Stimulated activated CD4-positive, alpha-beta T cell treated with anti-CD3 and anti-CD28 coated beads, Interleukin-1b, Interleukin-23, amount 100 ng/mL, for 4 hours (primary cell): ENCODE results near the gene GLI2.

Experiments
- DNase-seq, 2 donors: peaks; one replicate each; pipeline ENCODE4 v3.0.0-alpha.2; 2020; ENCODE audit warnings: low read depth in 2 of 2

The GLI2 gene

DNA sequence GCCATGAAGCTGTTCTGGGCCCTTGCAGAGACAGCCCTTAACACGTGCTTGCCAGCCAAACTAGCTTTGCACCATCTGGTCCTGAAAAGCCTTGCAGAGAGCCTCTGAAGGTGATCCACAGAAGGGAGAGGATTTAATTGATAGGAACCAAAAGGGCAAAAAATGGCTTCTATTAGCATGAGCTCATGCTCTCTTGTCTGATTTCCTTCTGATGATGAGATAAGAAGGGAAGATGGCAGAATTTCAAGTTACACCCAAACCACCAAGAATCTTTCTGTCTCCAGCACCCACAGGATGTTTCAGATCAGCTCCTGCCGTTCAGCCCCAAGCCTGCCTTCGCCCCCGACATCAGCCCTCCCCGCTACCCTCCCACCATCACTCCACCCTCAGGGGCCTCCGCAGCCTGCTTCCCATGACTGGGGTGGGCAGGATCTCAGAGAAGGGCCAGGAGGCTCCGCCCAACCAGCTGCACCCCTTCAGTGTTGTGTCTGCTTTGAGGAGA, 23.4 kb upstream of the GLI2 start:
- DNase-seq: no peak

DNA sequence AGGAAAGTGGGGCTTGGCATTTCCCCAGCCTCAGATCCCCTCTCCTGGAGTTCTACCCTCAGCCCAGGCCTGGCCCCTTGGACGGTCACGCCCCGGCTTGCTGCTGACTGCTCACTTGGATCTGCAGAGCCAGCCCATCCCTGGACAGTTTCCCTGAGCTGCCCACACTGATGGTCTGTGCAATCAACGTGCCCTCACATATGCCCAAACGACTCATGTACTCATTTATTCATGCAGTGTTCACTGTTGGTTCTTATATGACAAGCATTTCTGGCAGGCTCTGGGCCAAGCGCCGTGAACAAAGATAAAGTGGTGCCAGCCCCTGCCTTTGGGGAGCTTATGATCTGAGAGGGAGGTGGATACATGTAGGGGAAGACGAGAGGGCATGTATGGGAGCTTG, 20.3 kb upstream of the GLI2 start:
- DNase-seq: no peak

DNA sequence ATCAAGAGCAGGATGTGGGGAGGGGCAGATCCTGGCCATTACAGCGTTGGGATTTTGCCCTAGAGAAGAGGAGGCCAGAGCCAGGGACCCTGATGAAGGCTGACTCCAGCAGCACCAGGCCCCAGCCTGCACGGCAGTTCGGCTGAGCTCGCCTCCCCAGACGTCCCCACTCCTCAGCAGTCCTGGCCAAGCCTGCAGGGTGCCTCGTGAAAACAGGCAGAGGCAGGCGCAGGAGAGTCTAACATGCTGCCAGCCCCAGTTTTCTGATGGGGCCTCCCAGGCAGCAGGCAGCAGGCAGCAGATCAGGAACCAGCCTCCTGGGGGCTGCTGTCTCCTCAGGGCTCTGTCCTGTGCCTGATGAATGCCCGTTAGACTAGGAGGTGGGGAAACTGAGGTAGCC, 19.7 kb upstream of the GLI2 start:
- DNase-seq: no peak

DNA sequence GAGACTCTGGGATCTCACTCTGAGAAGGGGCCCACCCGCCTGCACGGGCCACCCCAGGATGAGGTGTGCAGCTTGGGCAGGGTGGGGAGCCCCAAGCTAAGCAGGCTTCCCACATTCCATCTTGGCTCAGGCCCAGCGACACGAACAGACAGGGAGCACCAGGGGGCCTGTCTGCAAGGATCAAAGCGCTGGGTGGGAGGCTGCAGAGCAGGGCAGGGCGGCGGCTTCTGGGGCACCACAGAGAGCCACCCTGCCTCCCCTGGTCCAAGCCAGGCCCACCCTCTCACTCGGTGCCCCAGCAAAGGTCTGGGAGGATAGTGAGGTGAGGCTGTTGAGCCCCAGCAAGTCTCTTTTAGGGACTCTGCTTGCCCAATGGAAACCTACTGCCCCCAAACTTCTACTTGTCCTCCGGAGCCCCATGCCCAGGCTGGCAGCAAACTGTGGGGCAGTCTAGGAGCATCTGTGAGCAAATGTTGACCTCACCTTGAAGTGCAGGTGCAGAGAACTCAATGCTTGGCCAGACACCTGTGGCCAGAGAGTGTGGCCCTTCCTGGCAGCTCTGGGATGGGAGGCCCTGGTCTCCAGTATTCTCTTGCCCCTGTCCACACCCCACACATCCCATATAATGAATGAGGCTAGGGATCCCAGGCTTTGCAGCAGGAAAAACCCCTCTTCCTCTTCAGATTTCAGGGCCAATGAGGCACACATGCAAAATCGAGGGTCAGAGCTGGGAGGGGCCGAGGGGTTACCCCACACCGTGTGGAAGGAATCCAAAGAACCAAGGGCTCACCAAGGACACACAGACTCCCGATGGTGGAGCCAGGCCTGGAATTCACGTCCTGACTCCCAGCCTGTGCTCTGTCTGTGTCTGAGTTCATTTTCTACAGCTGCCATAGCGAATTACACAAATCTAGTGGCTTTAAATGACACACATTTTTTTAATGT, 18.8 kb upstream of the GLI2 start:
- no peak for DNase-seq

DNA sequence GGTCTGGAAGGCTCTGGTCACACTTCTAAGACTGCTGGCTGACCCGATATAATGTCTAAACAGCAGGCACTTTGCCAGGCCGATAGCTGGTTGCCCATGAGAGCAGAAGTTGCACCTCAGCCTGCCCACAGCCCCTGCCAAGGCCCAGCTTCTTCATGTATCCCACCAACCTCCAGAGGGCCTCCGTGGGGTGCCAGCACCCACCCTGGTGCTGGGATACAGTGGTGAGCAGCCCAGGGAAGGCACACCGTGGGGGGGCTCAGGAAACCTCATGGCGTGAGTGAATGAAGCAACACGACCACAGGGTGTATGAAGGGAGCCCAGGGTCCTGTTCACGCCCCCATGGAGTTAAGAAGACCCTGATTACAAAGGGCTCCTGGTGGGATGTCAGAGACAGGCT, 16.2 kb upstream of the GLI2 start:
- DNase-seq: no peak

DNA sequence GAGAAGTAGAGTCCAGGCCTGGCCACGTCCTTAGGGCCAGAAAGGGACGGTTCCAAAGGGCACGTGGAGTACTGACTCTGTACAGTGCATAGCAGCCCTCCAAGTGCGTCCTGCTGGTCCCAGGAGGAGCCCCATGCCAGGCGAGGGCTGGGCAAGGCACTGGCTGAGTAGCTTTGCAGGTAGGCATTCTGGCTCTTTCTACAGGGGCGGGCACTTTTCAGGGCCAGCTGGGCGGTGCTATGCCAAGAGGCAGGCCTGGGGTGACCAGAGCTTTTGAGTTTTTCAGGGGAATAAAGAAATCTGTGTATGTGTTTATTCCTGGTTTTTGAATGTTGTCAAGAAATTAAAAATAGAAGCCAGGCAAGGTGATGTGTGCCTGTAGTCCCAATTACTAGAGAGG, 15.4 kb upstream of the GLI2 start:
- DNase-seq: no peak

DNA sequence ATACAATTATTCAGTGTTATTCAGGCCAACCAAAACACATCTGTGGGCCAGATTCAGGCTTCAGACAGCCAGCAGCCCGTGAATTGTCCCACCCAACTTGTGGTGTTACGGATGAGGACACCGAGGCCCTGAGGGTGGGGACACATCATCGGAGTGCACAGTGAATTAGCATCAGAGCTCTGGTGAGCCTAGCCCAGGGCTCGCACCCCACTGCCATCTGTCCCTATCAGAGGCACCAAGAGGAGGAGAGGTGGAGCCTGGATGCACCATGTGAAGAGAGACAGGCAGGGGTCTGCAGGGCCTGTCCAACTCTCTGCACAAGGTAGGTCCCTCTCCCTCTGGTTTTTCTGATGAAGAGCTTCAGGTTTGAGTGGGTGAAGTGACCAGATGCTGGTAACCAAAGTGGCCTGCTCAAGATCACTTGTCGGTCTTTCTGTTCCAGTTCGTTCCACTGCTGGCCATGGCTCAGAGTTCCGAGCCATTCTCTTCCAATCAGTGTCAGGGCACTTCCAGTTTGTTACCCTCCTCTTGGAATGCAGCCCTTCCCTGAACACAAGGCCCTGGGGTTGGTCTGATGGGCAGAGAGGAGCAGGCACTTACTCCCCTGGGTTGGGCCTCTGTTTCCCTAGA, 14.8 kb upstream of the GLI2 start:
- no peak for DNase-seq

DNA sequence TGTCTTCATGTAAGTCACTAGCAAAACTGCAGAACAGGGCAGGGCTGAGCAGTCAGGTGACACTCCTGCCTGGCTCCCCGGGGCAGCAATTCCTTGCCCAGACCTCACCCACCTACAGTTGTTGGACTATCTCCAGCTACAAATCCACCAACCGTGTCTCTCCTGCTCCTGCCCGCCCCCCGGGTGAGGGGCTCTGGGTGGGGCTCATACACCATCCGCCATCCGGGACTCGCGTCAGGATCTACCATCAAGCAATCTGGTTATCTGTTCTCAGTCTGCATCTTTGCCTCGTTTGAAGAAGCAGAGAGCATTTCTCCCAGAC, 13.5 kb upstream of the GLI2 start:
- no peak for DNase-seq

DNA sequence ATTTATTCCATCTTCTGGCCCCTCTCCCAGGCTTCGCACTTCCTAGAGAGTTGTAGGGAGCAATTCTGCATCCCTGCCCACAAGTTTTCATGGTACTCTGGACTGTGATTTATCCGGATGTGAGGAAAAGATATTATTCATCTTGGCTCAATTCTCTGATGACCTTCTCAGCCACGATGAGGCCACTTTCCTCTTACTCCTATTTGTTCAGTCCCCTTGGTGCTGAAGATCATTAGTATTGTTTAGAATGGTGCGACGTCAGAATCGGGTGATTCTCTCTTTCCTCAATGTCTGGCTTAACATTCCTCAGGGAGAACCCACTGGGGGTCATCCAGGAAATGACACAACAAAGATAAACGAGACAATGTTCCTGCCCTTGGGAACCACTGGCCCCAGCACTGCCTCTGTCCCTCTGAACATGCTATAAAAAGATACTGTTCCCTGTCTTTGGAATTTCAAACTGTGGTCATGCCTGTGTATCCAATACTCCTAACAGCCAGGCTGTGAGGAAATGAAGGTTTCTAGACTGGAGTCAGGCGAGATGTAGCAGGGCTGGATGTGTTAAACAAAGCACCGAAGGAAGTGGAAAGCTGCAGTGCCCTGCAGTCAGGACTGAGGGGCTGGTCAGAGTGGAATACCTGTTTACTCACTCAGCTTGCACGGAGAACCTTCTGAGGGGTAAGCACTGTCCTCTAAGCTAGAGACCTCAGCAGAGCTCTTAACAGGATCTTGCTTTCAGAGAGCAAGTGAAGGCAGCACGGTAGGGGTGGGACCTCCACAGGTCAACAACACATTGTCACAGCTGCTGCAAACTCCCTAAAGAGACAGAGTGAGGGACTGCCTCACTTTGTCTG, 12.9 kb upstream of the GLI2 start:
- no peak for DNase-seq

DNA sequence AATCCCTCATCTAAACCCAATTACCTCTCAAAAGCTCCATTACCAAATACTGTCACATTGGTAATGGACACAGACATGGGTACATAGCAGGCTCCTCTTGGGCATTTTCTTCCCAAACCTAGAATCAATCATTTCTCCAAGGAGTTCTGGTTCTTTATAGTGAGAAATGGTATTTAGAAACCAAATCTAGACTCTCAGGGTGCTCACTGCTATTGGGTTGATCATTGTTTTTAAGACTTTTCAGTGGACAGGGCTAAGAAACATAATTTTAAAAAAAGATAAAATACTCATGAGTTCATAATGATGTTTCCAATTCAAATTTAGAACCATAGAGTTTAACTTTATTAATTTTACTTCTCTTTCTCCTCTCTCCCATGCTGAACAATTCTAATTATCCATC, 9.4 kb upstream of the GLI2 start:
- no peak for DNase-seq

DNA sequence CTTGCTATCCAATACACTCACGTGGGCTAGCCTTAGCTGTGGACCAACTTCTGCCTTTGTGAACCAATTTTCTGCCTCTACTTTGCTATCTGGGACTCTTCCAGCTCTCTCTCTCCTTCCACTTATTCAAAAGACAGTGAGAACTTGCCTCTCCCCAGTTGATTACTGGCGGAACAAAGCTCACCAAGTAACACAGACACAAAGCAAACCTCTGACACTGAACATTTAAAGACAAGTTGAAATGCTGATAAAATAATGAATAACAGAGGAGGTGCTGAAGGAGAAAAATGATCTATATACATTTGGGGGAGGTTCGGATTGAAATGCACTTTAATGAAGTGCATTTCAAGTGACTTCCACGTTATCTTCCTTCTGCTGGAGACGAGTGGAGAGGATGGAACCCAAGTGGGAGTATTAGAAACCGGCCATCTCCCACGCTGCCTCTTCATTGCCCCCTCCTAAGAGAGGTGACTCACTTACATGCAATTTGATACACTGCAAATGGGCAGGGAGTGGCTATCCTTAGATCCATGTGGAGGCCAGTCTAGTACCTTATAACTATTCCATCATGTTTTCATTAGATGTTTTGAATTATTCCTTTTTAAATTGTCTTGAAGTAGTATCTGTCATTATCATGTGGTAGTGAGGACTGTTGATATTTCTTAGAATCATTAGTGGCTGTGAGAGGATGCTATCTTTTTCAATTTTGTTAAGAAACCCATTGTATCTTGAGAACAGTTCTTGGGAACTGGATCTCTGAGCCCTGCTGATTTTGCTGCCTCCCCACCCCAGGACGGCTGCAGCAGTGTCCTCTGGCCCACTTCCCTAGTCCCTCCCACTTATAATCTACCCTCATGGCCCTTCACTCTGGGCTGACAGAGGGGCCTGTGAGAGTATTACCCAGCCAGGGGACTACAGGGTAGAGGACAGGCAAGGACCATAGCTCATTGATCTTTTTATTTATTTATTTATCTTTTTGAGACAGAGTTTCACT, 6.0 kb upstream of the GLI2 start:
- DNase-seq: no peak

DNA sequence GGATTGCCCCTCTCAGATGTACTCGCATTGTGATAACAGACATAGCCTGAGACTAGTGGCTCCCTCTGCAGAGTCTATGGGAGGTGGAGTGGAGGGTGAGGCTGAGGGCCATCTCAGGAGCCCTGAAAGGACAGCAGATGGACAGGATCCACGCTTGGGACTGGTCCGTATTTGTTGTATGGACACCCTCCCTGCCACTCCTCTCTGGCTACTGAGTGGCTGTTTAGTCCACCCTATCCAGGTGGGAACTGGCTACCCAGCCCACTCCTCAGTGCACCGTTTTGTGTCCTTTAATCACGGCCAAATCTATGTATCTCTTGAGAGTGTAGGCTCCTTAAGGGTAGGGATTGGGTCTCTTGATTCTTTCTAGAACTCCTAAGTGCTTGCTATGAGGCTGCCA, 4.5 kb upstream of the GLI2 start:
- DNase-seq: no peak

DNA sequence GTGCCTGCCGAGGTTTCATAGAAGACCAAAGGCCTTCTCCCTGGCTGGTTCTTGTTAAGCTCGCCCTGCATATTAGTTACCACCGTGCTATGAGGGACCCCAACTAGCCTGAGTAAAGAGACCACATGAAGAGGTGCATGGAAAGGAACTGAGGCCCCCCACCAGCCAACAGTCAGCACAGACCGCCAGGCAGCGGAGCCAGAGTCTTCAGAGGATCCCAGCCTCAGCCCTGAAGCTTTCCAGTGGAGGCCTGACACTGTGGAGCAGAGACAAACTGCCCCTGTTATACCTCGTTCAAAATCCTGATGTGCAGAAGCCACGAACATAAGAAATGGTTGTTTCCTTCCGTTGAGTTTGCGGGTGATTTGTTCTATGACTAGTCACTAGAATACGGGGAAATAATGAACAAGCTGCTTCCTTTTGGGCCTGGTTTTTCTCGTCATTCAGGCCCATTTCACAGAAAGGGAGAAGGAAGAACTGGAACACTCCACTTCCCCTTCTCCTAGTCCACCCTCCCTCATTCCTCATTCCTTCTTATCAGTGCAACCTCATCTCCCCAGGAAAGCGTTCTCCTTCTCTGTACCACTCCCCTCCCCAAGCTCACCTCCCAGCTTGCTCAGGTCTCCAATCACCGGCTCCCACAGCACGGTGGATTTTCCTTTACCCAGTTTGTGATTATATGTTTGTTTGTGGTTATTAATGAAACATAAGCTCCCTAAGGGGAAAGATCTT, 3.0 kb upstream of the GLI2 start:
- DNase-seq: no peak

DNA sequence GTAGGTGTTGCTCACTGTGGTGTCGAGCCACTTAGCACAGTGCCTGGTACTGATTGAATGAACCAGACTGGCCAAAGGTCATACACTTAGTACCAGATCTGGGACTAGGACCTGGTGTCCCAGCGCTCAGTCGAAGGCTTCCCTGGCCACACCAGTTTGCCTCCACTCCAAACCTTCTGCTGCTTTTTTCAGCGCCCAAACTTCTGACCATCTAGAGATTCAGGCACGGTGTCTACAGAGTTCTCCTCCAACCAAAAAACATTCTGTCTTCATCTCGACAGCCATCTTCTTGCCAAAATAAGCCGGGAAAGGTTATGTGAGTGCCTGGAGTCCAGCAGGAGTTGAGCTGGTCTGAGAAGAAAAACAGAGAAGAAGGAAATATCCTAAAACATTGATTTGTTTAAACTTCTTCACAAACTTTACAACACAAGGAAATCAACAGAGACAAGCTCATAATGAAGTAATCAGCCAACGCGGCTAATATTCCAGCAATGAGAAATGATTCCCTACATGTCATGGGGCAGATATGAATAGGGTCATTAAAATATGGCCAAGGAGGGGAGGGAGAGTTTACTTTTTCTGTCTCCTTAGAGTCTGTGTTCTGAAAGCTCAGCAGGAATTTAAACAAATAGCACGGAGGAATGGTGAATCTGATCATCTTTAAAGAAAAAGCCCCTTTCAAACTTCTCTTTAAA, 2.3 kb upstream of the GLI2 start:
- no peak for DNase-seq

DNA sequence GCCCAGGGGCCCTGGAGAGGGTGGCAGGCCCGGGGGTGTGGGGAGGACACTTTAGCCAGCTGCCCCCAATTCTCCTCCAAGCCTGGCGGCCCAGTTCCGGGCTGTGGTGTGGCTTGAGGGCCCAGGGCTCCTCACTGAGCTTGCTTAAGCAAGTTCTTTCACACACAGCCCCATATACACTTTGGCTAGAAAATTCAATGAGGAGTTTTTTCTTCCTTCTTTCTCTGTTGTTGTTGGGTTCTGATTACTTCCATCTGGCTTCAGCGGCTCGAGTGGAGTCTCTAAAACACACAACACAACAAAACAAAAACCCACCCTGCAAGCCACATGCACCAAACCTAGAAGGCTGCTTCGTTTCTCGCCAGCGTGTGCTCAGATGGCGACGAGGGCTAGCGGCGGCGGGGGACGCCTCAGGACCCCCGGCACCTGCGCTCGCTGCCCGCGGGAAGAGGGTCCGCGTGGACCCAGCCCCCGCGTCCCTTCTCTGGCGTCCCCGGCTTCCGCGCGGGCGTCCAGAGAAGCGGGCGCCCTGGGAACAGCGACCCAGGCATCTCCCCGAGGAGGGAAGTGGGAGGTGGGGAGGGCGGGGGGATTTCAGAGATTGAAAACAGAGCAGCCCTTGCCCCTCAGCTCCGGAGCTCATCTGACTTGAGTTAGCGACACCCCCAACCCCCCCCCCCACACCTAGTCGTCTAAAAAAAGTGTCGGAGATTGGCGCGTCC, 577 bp upstream of the GLI2 start:
- no peak for DNase-seq

DNA sequence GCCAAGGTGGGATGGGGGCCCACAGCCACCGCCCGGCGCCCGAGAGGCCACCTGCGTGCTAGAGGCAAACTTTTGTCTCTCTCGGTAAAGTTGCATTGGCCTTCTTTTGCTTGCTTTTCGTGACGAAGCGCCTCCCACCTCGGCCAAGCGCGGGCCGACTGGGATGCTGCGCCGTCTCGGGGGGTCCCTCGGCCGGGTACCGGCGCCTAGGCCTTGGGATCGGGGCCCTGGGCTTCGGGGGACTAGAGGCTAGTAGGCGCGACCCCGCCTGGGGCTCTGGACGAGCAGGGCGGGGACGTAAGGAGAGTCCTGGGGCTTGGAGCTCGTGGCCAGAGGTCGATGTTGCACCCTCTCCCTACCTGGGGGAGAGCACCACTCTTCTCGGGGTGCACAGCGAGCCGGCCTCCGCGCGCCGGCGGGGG, 545 bp downstream of the GLI2 start:
- DNase-seq: no peak

DNA sequence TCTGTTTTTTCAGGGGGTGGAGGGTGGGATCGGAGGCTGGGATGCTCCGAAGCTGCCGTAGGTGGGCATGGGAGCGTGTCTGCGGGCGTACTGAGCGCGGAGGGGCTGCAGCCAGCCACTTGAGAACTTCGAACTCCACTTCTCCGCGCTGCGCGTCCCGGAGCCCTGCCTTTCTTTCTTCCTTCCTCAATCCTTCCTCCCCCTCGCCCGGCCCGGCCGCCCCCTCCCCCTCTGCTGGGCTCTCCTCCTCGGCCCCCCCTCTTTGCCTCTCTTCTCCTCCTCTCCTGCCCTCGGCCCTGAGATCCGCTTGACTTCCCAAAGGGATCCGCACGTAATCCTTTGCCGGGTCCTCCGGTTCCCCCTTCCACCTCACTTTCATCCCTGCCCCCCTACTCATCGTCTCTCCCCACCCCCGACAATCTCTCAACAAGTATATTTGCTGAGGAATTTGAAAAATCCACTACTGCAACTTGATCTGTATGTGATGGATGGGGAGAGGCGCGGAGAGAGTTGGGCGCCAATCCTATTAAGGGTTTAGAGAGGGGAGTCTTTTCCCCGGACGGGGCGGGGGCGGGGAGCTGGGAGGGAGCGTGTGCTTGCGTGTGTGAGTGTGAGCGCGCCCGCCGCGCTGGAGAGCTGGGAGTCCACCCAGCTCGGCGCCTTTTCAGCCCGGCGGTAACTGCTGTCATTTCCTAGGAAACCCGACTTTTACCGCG, 1.1 kb downstream of the GLI2 start:
- DNase-seq: no peak

DNA sequence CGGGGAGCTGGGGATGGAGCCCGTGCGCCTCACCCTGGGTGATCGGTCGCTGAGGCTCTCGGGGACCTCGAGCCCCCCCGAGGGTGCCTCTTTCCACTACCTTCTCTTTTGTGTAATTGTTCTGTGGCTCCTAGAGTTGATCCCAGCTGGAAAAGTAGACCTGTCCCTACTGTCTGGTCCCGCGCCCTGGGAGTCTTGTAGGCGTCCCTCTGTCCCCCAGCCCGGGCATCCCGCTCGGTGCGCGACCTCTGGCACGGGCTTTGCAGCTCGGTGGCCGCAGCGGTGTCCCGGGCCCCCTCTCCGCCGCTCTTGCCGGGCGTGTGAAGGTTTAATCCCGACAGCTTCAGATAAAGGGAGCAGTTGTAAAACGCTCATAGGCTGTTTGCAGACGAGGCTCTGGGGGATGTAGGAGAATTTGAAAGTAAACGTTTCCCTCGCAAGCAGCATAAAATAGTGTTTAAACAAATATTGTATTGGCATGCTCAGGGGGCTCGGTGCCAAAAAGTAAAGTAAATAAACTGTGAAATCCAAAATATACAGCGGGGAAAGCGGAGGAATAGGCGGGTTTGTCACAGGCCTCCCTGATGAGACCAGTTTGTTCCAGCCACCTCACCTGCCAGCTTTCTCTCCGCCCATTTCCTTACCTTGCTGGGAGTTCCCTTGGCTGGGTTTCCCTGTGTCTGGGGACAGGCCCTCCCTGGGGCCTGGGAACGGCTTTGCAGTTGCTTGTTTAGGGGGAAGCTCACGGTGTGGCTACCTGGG, 1.9 kb downstream of the GLI2 start:
- DNase-seq: no peak
